Prostate gland (tissue), 2 donors: Measurements from ENCODE around the gene CHERP. TPM values are rescaled to one million over a fixed set of nuclear protein-coding genes. Genes with fewer than 3 reads are reported as not detected.

Experiments used
- DNase-seq: peaks from one replicate; pipeline ENCODE4 v3.0.0-alpha.2; 2019; ENCODE audit warnings: low spot score
- H3K27ac ChIP-seq, 2 donors: fragments of 200-600 bp; sonication (generic); 2 replicates each; pipeline ENCODE4 v1.5.1; 2017 to 2019
- H3K27me3 ChIP-seq: fragments of 200-600 bp; sonication (generic); replicated peaks from 2 replicates; pipeline ENCODE4 v1.5.1; 2019; ENCODE audit not compliant: insufficient read depth
- H3K36me3 ChIP-seq, 2 donors: fragments of 200-600 bp; sonication (generic); 1 replicate in 1 of 2; 2 replicates in 1 of 2; pipeline versions ENCODE4 v1.5.1 to v1.8.1; 2017 to 2019
- H3K4me1 ChIP-seq: fragments of 200-600 bp; sonication (generic); replicated peaks from 2 replicates; pipeline ENCODE4 v1.5.1; 2019
- H3K4me3 ChIP-seq, 2 donors: fragments of 200-600 bp; sonication (generic); 2 replicates each; pipeline ENCODE4 v1.5.1; 2017 to 2019
- H3K9me3 ChIP-seq: fragments of 200-600 bp; sonication (generic); 2 replicates; pipeline ENCODE4 v1.5.1; 2017
- CTCF ChIP-seq, 4 experiments: fragments of 200-600 bp in 2 of 4; fragments of 450-650 bp in 2 of 4; sonication (generic) in 2 of 4; IDR thresholded peaks; 1 replicate in 3 of 4; 2 replicates in 1 of 4; pipeline ENCODE4 v1.5.1; 2016 to 2019; ENCODE audit warnings: antibody characterized with exemption in 4 of 4, mild to moderate bottlenecking in 2 of 4, moderate library complexity in 2 of 4
- POLR2A ChIP-seq: fragments of 450-650 bp; IDR thresholded peaks from one replicate; pipeline ENCODE4 v1.6.1; 2016; ENCODE audit warnings: antibody characterized with exemption, mild to moderate bottlenecking
- POLR2AphosphoS5 ChIP-seq: sonication (generic); formaldehyde crosslinking; IDR thresholded peaks from one replicate; pipeline ENCODE4 v1.6.1; 2017; ENCODE audit warnings: antibody characterized with exemption
- WGBS: methylation state at CpG from one replicate; pipeline ENCODE4 v1.1.5; 2018; 5-methylcytosine and 5-hydroxymethylcytosine counted together
- intact Hi-C: fragments of 100-400 bp; cut with DNase I; formaldehyde crosslinking; loops from one replicate; pipeline ENCODE4 v1.14.2; 2022
- total RNA-seq, 2 donors: library from RNA; depleted of rRNA; stranded (reverse); fragments of >200 nt; gene quantifications; one replicate each; pipeline ENCODE4 v1.1.0, GENCODE V29; 2016

The CHERP gene
- total RNA-seq, 2 donors from 2014 or later = 20.9 to 32.7 TPM

GRCh38 chr19:16581145-16581970, 39.1 kb upstream of the CHERP start:
- DNase-seq = no peak
- Histone ChIP-seq H3K4me1 (peaks cover 3% of the 10 kb centered on the region), H3K27ac (no peak overlapping the region), H3K4me3 (no peak overlapping the region), H3K27me3 (no peaks in the 10 kb centered on the region), H3K9me3 (no peaks in the 10 kb centered on the region), H3K36me3 (peaks cover under 1 to 6% of the 10 kb centered on the region in 2 donors)
- intact Hi-C loops = no loop called here
- 75% methylated on average over 12 of the region's 12 CpGs for WGBS
- TF ChIP-seq POLR2A (no peak), POLR2AphosphoS5 (no peak), CTCF (IDR thresholded peaks at IDR 0.05) (no peak)

- H3K27me3 ChIP-seq = no peaks in the 10 kb centered on the region
- peaks cover 4% of the 10 kb centered on the region for H3K4me1 ChIP-seq
- H3K36me3 ChIP-seq = peaks cover 4 to 11% of the 10 kb centered on the region in 2 donors
- intact Hi-C loops = no loop called here
- no peak for DNase-seq
- WGBS = 84% methylated on average over 4 of the region's 4 CpGs
- TF ChIP-seq CTCF (IDR thresholded peaks at IDR 0.05) (no peak), POLR2AphosphoS5 (no peak), POLR2A (no peak)
- no peak overlapping the region for H3K4me3 ChIP-seq
- no peak overlapping the region for H3K27ac ChIP-seq
- H3K9me3 ChIP-seq = no peaks in the 10 kb centered on the region
Observed at GRCh38 chr19:16579381-16579780, 37.1 kb upstream of the CHERP start.

GRCh38 chr19:16577531-16577985, 35.3 kb upstream of the CHERP start:
- H3K27ac ChIP-seq = no peak overlapping the region
- H3K36me3 ChIP-seq = peaks cover 4 to 11% of the 10 kb centered on the region in 2 donors
- 85% methylated on average over 17 of the region's 17 CpGs for WGBS
- H3K9me3 ChIP-seq = no peaks in the 10 kb centered on the region
- no peaks in the 10 kb centered on the region for H3K27me3 ChIP-seq
- intact Hi-C loops = no loop called here
- no peak for TF ChIP-seq CTCF (IDR thresholded peaks at IDR 0.05)
- no peak for TF ChIP-seq POLR2AphosphoS5
- no peak for TF ChIP-seq POLR2A
- H3K4me1 ChIP-seq = peaks cover 15% of the 10 kb centered on the region
- no peak for DNase-seq
- no peak overlapping the region for H3K4me3 ChIP-seq

GRCh38 chr19:16576690-16577530, 34.7 kb upstream of the CHERP start:
- no peak overlapping the region for H3K27ac ChIP-seq
- TF ChIP-seq POLR2A (no peak), CTCF (IDR thresholded peaks at IDR 0.05) (no peak), POLR2AphosphoS5 (no peak)
- DNase-seq = no peak
- WGBS = 92% methylated on average over 37 of the region's 52 CpGs
- no peak overlapping the region for H3K4me3 ChIP-seq
- H3K36me3 ChIP-seq = peaks cover 4 to 11% of the 10 kb centered on the region in 2 donors
- intact Hi-C loops = no loop called here
- H3K27me3 ChIP-seq = no peaks in the 10 kb centered on the region
- H3K9me3 ChIP-seq = no peaks in the 10 kb centered on the region
- H3K4me1 ChIP-seq = peaks cover 15% of the 10 kb centered on the region
